ENCODE data around the gene USP38.
A peak's percentile ranks its signal among the peaks of the same experiment; 100 is the strongest.
"Not testable (repeated sequence)": the region's sequence is repeated elsewhere in the genome, so short reads cannot be mapped to it uniquely, and the experiment has no call there.

The USP38 gene

DNA sequence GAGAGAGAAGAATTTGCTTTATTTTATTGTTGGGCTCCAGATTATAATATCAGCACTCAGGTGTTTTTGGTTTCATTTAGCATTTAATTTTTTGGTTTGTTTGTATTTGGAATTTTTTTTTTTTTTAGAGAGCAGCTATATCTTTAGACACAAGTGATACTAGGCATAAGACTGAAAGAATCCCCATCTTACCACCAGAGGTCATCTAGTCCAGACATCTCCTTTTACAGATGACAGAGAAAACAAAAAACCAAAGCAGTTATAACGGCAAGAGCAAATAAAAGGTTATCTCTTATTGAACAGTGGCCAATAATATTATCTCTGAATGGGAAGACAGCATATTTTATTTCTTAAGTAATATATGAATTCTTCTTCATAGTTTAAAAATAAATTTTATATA, 22.8 kb downstream of the USP38 start:
- DNase-seq (ENCODE audit: low read depth, low spot score) = no peak
- H3K27ac ChIP-seq = no peak overlapping the region

DNA sequence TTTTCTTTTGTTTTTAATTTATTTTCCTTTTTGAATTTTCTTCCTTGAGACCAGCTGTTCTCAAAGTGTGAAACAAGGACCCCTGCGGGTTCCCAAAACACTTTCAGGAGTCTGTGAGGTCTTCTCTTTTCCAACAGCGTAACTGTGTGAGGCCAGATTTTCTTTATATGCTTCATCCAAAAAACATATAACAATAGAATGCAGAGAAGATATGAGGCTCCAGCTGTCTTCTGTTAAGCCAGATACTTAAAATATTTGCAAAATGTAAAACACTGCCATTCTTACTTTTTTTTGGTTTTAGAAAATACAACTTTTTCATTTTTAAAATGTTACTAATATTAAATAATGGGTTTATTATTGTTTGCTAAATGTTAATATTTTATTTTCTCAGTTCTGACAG, 27.8 kb downstream of the USP38 start:
- H3K27ac ChIP-seq = no peak overlapping the region
- no peak for DNase-seq (ENCODE audit: low read depth, low spot score)

DNA sequence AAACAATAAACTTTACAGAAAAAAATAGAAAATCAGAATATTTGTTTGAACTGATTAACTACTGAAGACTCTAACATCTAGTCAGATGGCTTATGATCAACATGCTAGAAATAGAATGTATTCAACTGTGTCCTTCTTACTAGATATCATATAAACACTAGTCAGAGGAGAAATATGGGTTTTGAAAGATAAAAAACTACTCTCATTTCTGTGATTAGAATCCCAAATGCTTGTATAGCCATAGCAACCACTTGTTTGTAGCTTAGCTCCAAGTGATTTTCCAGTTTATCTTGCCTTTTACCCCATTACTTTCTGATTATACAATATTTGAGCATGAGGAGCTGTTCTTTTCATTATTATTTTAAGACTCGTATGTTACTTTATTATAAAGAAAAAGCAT, 31.2 kb downstream of the USP38 start:
- H3K27ac ChIP-seq = no peak overlapping the region
- no peak for DNase-seq (ENCODE audit: low read depth, low spot score)

DNA sequence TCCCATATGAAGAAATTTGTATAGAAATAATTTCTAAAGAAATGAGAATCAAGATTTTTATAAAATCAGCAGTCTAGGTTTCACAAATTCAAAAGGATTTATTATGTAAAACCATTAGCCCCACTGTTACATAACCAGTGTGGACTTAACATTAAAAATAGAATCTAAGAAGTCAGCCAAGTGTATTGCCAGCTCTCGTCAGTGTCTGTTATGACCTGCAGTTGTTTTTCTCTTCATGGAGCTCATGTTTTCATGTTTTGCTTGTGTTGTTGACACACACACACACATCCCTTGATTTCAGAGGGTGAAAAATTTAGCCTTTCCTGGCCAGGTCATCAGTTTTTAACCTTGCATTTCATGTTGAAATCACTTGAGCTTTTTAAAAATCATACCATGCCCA, 39.5 kb downstream of the USP38 start:
- H3K27ac ChIP-seq = no peak overlapping the region
- DNase-seq (ENCODE audit: low read depth, low spot score) = no peak

DNA sequence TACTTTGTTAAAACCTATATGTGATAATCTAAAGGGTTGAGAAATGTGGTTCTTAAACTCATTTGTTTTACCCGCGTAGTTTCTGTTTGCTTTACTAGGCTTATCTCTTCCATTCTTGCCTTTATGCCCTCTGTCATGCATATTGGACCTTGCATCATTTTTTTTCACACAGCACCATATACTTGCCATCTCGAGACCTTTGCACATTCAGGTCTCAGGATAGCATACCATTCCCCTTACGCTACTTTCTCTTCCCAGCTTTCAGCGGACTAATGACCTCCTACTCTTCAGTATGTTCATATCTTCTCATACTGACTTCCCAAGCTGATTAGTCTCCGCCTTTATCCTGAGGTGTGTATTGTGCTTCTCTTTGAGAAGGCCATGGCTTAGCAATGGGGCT, 40.5 kb downstream of the USP38 start:
- H3K27ac ChIP-seq = no peak overlapping the region
- no peak for DNase-seq (ENCODE audit: low read depth, low spot score)

DNA sequence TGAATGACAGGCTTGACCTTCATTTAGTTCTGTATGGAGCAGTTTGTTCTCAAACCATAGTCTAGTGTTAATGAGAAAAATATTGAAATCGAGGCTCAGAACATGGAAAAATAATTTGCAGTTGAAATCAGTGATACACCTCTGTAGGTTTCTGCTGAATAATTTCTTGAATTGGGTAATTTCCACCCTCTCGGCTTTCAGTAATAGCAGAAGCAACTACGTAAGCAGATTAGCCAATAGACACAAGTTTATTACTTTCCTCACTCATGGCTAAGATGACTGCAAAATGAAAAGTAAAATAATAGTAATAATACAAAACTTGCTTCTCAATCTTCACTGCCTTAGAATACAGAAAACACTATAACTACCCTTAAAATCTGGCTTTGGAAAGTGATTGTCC, 46.0 kb downstream of the USP38 start:
- H3K27ac ChIP-seq = no peak overlapping the region
- no peak for DNase-seq (ENCODE audit: low read depth, low spot score)

DNA sequence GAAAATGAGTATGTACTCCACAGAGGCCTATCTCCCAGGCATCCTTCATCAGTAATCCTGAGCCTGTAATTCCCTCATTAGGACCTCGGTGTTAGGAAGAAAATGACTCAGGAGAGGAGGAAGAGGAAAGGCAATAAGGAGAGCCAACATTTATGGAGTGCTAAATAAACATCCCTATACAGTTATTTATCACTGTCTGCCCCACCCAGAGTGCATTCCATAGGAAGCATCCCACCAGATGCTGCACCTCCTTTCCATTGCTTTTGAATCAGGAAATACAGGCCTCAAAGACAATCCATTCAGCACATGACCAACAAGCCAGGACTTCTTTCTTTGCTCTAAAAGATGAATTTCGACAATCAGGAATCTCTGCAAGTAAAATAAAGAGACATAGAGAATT, 47.6 kb downstream of the USP38 start:
- DNase-seq (ENCODE audit: low read depth, low spot score) = no peak
- no peak overlapping the region for H3K27ac ChIP-seq

DNA sequence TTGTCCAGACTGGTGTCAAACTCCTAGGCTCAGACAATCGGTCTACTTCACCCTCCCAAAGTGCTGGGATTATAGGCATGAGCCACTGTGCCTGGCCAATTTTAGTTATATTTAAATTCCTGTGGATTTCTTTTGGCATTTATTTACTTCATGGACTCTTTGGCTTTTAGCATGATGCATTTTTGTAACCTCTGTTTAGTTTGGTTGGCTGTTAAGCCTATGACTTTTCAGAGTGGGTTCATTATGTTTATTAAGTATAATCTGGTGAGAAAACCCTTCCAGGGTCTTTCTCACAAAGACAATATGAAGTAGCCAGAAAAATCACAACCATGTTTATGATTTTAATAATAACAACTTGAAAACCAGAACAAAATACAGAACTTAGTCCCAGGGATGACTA, 49.4 kb downstream of the USP38 start:
- no peak for DNase-seq (ENCODE audit: low read depth, low spot score)

DNA sequence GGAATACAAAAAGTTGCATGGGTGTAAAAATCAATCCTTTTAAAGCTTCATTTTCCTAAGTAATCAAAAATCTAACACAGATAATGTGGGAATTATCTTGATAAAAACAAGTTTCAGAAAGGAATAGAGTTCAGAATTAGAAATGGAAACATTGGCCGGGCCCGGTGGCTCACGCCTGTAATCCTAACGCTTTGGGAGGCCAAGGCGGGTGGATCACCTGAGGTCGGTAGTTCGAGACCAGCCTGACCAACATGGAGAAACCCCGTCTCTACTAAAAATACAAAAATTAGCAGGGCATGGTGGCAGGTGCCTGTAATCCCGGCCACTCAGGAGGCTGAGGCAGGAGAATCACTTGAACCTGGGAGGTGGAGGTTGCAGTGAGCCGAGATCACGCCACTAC, 52.5 kb downstream of the USP38 start:
- not testable (repeated sequence) for H3K27ac ChIP-seq; DNase-seq (ENCODE audit: low read depth, low spot score)

More for the DNA sequence above, 49.4 kb downstream of the USP38 start:
- no peak overlapping the region for H3K27ac ChIP-seq

DNA sequence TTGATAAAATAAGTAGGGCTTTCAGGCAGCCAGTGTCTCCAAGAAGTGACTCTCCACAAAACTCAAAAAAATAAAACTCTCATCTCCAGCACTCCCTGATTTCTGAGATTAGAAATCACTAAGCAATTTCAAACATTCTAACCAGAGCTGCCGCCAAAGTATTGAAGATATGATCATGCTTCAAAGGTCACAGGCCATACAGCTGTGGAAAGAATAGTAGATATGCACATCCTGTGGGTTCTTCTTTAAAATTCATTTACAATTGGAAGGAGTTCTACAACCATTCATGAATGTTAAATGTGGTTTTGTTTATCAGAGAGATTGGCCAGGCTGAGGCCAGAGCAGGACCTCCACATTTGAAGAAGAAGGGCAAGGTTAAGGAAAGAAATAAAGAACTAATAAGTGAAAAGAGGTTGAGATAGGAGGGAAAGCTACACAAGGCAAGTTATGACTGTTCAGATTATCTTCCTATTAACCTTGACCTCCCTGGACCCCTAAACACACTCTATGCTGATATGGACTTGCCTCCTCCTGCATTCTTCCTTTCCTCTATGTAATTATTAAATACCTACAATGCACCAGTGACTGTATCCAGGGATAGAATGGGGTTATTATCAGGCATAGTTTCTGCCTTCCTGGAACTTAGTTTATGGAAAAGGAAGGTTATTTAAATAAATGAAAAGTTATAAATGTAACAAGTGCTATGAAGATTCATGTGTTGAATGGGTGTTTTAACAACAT, 56.4 kb downstream of the USP38 start:
- DNase-seq (ENCODE audit: low read depth, low spot score) = no peak
- H3K27ac ChIP-seq = no peak overlapping the region

DNA sequence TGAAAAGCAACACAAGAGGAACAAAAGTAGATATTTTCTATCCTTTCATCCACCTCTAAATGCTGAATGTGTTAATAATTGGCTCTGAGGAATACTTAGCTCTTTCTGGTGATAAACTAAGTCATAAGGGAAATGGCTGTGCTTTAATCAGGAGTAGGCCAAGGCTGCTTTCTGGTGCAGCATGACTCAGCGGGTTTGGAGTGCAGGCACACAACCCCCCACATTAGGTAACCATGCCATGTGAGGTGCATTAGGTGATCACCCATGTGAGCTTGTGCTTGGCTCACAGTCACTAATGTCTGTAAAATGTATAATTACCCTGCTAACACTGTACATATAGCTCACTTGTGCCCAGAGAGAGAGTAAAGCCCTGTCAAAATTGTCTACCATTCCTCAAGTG, 57.2 kb downstream of the USP38 start:
- peak; percentile 14 for DNase-seq (ENCODE audit: low read depth, low spot score)
- peak overlapping the region; percentile 3 for H3K27ac ChIP-seq

DNA sequence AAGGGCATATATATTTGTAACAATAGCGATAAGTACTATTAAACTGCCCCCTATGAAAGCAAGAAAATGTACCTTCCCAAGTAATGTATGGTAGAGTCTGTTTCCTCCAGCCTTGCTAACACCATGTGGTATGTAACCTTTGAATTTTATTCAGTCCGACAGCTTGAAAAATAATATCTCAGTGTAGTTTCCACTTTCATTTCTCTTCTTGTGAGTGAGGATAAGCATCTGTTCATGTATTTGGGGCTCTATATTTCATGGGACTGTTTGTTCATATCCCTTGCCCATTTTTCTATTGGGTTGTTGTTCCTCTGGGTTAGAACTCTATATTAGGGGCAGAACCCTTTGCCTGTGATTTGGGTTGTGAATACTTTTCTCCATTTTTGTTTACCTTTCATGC, 58.3 kb downstream of the USP38 start:
- no peak for DNase-seq (ENCODE audit: low read depth, low spot score)
- no peak overlapping the region for H3K27ac ChIP-seq

DNA sequence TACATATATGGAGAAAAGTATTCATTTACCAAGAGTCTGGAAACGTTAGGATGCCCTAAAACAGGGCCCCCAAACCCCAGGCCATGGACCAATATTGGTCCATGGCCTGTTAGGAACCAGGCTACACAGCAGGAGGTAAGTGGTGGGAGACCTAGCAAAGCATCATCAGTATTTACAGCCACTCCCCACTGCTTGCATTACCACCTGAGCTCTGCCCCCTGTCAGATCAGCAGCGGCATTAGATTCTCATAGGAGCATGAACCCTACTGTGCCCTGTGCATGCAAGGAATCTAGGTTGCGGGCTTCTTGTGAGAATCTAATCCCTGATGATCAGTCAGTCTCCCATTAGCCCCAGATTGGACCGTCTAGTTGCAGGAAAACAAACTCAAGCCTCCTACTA, 62.3 kb downstream of the USP38 start:
- no peak overlapping the region for H3K27ac ChIP-seq
- DNase-seq (ENCODE audit: low read depth, low spot score) = no peak

DNA sequence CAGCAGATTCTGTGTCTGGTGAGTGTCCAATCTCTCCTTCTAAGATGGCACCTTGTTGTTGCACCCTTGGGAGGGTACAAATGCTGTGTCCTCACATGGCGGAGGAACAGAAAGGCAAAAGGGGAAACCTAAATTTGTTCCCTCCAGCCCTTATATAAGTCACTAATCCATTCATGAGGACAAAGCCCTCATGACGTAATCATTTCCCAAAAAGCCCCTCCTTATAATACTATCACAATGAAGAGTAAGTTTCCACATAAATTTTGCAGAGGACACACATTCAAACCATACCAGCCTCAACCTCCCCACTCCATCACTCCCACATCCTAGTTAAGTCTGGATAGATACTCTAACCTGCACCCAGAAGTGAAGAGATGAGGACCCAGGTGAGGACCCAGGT, 63.1 kb downstream of the USP38 start:
- no peak for DNase-seq (ENCODE audit: low read depth, low spot score)
- H3K27ac ChIP-seq = no peak overlapping the region

DNA sequence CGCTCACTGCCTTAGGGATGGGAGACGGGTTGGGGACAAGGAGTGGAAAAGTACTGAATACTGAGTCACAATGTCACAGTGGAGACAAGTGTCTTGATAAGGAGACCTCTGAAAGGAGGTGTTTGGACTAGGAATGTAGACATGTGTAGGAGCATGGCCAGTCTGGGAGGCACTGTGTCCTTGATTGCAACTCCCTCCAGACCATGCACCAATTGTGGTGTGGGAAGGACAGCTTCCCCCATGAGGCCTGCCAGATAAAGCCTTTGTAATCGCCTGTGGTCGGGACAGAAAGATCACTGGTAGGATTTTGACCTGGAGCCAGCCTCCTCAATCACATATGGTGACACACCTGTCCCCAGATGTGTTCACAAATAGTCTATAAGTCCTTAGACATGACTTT, 64.1 kb downstream of the USP38 start:
- no peak overlapping the region for H3K27ac ChIP-seq
- no peak for DNase-seq (ENCODE audit: low read depth, low spot score)

DNA sequence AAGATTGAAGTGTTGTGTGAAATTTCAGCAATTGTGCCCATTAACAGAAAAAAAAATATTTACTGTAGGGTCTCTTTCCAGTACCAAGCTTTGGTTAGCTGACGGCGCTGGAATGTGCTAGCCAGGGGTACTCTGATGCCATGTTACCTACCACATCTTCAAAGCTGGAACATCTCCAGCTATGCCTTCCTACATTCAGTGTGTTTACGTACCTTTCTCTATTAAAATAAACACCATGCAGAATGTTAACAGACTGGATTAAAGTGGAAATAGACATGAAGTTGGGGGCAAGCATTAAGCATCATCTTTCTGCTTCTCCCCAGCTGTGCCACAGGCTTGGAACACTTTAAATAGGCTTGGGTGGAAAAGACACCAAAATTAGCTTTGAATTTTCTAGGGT, 65.9 kb downstream of the USP38 start:
- H3K27ac ChIP-seq = peak overlapping the region; percentile 83
- no peak for DNase-seq (ENCODE audit: low read depth, low spot score)

DNA sequence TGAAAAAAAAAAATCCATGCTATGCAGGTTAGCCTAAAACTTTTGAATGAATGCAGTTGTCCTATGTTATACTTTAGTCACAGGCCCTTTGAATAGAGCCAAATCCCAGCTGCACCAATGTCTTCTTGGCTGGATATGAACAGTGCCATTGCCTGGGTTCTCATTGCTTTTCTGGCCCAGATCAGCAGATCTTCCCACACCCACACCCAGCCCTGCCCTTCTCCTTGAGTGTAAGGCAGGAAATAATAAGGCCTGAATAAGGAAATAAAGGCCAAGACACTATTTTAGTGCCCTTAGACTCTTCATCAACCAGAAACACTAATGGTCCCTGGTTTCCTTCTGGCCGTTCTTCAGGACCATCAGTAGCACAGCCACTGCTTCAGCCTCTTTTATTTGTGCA, 66.6 kb downstream of the USP38 start:
- H3K27ac ChIP-seq = peak overlapping the region; percentile 83
- DNase-seq (ENCODE audit: low read depth, low spot score) = no peak

DNA sequence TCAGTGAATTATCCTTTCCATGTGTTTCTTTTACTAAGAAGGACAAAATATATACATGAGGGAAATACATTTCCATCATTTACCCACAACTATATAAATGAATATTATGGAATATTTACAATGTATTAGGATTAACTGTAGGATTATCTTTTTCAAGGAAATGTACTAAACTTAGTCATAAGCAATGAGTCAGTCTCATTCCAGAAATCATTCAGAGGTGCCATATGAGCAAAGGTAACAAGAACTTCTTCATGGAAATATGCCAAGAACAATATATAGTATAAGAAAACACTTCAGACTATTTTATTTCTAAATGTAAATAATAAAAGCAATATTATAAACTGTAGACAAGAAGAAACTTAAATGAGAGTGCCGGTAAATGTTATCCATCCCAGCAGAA, 67.1 kb downstream of the USP38 start:
- peak overlapping the region; percentile 83 for H3K27ac ChIP-seq
- peak; percentile 68 for DNase-seq (ENCODE audit: low read depth, low spot score)

DNA sequence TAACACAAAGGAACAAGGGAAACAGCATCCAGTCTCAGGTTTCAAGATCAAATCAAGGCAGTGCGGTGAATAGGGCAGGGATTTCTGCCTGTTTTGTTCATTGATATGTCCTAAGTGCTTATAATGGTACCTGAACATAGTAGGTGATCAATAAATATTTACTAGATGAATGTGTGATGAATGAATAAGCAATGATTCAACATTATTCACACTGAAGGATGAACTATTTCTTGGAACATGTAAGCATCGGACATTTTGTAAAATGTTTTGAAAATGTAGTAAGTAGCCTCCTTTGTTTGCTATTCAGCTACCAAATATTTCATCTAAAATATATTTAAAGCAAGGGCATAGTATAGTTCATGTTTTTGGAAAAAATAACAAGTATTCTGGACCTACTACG, 67.8 kb downstream of the USP38 start:
- peak overlapping the region; percentile 83 for H3K27ac ChIP-seq

DNA sequence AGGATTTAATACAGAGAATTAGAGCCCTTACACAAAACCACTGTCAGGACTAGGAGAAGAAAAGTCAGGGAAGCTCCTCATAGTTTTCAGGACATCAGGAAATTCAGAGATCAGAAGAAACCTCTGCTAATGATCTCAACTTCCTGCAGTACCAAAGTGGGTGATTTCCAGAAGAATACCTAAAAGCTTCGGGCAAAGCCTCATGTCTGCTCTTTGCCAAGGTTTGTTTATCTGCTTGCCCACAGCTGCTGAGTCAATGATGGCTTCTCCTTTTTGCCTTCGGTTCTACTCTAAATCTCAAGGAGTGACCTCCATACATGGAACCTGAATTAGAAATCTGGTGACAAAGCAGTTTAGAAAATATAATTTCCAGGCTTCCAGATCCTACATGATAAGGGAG, 68.4 kb downstream of the USP38 start:
- peak; percentile 20 for DNase-seq (ENCODE audit: low read depth, low spot score)
- H3K27ac ChIP-seq = peak overlapping the region; percentile 83

More for the DNA sequence above, 67.8 kb downstream of the USP38 start:
- DNase-seq (ENCODE audit: low read depth, low spot score) = no peak

DNA sequence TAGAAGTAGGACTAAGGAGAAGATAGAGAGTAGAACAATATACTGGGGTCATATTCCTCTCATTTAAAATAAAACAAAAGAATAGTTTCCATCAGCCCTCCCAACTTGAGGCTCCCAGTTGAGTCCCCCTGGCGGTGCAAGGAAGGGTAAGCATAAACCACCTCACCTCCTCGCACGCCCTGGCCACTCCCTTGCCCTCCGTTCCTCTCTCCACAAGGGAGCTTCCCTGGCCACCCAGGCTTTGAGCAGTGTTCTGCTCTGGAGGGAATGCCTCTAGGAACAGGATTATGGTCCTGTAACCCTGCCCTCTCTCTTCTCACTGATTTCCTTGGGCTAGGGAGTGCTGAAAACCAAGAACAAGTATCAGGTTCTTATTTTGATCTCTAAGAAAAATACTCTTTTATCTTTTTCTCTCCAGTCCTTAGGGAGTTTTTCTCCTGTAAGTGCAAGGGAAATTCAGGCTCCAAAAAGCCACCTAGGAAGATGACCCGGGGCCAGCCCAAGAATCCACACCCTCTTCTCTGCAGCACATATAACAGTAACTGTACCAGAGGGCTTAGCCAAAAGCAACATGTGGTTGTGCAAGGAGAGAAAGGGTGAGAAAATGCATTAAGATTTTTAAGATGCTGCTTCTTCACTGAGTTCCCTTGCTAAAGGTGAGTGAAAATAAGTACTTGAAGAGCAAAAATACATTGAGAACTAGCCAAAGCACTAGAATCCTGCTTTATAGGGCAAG, 69.9 kb downstream of the USP38 start:
- H3K27ac ChIP-seq = no peak overlapping the region
- no peak for DNase-seq (ENCODE audit: low read depth, low spot score)

DNA sequence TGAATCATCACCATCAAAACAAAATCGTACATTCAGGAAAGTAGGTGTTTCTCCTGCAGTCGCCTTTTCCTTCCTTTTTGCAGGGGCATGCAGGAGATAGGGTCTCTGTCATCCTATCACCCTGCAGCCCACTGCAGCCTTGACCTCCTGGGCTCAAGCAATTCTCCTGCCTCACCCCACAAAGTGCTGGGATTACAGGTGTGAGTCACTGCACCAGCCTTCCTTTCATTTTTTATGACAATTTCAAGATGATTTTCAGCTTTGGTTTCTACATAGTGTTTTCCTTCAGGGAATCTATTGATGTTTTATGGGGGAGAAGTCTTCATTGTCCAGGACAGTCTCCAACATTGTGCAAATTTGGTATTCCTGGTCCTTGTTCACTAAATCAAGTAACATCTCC, 71.7 kb downstream of the USP38 start:
- H3K27ac ChIP-seq = no peak overlapping the region
- no peak for DNase-seq (ENCODE audit: low read depth, low spot score)

Data from epithelial cell of prostate (primary cell).